Psoas muscle (tissue), 8 donors: ENCODE measurements around the gene IGFBP7. TPM values are rescaled to one million over a fixed set of nuclear protein-coding genes. Genes with fewer than 3 reads are reported as not detected.

Source experiments
- ATAC-seq, 4 donors: fragments of 200-7000 bp; cut with Tn5 transposase; one replicate each; pipeline ENCODE4 v1.9.1; 2020; ENCODE audit warnings: moderate library complexity in 3 of 4, mild to moderate bottlenecking in 2 of 4
- DNase-seq, 2 donors: peaks; one replicate each; pipeline ENCODE4 v3.0.0-alpha.2; 2020
- H3K27ac ChIP-seq: fragments of 200-600 bp; one replicate; pipeline ENCODE4 v1.8.0; 2022
- H3K27me3 ChIP-seq, 3 donors: fragments of 200-600 bp in 1 of 3; one replicate each; pipeline versions ENCODE4 v1.6.1 to v1.8.0; 2013 to 2022; ENCODE audit warnings: low read length in 2 of 3, mild to moderate bottlenecking in 2 of 3, moderate library complexity in 1 of 3; ENCODE audit not compliant: insufficient read depth in 3 of 3
- H3K36me3 ChIP-seq, 2 donors: fragments of 200-600 bp in 1 of 2; one replicate each; pipeline versions ENCODE4 v1.6.1 to v1.8.0; 2013 to 2022; ENCODE audit warnings: low read depth in 1 of 2, mild to moderate bottlenecking in 1 of 2, moderate library complexity in 1 of 2; ENCODE audit not compliant: insufficient read depth in 1 of 2
- H3K4me1 ChIP-seq: fragments of 200-600 bp; one replicate; pipeline ENCODE4 v1.8.0; 2022
- H3K4me3 ChIP-seq: fragments of 200-600 bp; one replicate; pipeline ENCODE4 v1.8.0; 2022; ENCODE audit warnings: mild to moderate bottlenecking
- H3K9me3 ChIP-seq: fragments of 200-600 bp; one replicate; pipeline ENCODE4 v1.8.0; 2022
- WGBS, 3 donors: extraction: QIAGEN DNeasy Blood & Tissue Kit; methylation state at CpG; one replicate each; pipeline versions ENCODE4 v1.1.6 to v1.1.7; 2013; 5-methylcytosine and 5-hydroxymethylcytosine counted together
- intact Hi-C, 2 donors: fragments of 100-400 bp; cut with DNase I; formaldehyde crosslinking; loops; one replicate each; pipeline versions ENCODE4 v1.11.0 to v1.14.2; 2022
- polyA plus RNA-seq, 3 donors: library from polyadenylated mRNA; stranded (reverse); fragments of 200-250 nt; gene quantifications; one replicate each; pipeline ENCODE4 v1.2.3, GENCODE V29; 2013
- total RNA-seq, 4 donors: library from RNA; stranded (reverse); fragmentation: NEBNext Ultra II Directional in 2 of 4; extraction: Animal tissue kit (Norgen Biotek cat#: 25700) in 2 of 4; gene quantifications; one replicate each; pipeline versions ENCODE4 v1.2.1 to v1.2.4, GENCODE V29; 2021 to 2023
- TF ChIP-seq, protein P1 (sequence below): fragments of 200-600 bp; IDR thresholded peaks from one replicate; pipeline ENCODE4 v1.8.0; 2022; ENCODE audit warnings: antibody characterized with exemption
- donor health status: healthy with polysubstance abuse.
- donor health status: DM: no; HTN: no; CAD: no; lungs with moderate emphysema.
- donor health status: Bipolar disorder and iron deficiency.
- donor health status: healthy.
- donor health status: DM: yes; HTN: yes; CAD: no.
- donor health status: DM: no; HTN: no; CAD: no.
- donor health status: DM: no; HTN: no; CAD: no.
- donor health status: DM: yes; HTN: yes; CAD: no.

IGFBP7 gene
- total and polyA plus RNA-seq, 7 donors = 82.4 to 175 (median 99.7) TPM

DNA sequence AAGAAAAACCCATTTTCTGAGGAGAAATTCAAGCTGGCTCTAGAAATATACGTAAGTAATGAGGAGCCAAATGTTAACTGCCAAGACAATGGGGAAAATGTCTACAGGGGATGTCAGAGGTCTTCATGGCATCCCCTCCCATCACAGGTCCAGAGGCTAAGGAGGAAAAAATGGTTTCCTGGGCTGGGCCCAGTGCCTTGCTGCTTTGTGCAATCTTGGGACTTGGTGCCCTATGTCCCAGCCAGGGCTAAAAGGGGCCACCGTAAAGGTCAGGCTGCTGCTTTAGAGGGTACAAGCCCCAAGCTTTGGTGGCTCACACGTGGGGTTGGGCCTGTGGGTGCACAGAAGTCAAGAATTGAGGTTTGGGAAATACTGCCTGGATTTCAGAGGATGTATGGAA is 17.2 kb upstream of the IGFBP7 start:
- TF ChIP-seq, protein P1, sequence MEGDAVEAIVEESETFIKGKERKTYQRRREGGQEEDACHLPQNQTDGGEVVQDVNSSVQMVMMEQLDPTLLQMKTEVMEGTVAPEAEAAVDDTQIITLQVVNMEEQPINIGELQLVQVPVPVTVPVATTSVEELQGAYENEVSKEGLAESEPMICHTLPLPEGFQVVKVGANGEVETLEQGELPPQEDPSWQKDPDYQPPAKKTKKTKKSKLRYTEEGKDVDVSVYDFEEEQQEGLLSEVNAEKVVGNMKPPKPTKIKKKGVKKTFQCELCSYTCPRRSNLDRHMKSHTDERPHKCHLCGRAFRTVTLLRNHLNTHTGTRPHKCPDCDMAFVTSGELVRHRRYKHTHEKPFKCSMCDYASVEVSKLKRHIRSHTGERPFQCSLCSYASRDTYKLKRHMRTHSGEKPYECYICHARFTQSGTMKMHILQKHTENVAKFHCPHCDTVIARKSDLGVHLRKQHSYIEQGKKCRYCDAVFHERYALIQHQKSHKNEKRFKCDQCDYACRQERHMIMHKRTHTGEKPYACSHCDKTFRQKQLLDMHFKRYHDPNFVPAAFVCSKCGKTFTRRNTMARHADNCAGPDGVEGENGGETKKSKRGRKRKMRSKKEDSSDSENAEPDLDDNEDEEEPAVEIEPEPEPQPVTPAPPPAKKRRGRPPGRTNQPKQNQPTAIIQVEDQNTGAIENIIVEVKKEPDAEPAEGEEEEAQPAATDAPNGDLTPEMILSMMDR = no peak
- no peak for DNase-seq
- ATAC-seq = no peak
- Histone ChIP-seq H3K36me3 (no peaks in the 10 kb centered on the region), H3K4me3 (no peak overlapping the region), H3K9me3 (no peaks in the 10 kb centered on the region), H3K27me3 (no peaks in the 10 kb centered on the region), H3K27ac (no peak overlapping the region), H3K4me1 (no peaks in the 10 kb centered on the region)
- WGBS, 3 donors = 71 to 72% (median 72%) methylated on average over 3 of the region's 3 CpGs
- intact Hi-C loops = no loop called here

DNA sequence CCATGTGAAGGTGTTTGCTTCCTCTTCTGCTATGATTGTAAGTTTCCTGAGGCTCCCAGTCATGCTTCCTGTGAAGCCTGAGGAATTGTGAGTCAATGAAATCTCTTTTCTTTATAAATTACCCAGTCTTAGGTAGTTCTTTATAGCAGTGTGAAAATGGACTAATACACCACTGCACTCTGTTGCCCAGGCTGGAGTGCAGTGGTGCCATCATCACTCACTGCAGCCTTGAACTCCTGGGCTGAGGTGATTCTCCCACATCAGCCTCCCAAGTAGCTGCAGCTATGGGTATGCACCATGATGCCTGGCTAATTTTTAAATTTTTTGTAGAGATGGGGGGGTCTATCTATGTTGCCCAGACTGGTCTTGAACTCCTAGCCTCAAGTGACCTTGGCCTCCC is 15.8 kb upstream of the IGFBP7 start:
- H3K4me3 ChIP-seq = no peak overlapping the region
- no peaks in the 10 kb centered on the region for H3K27me3 ChIP-seq
- H3K27ac ChIP-seq = no peak overlapping the region
- H3K36me3 ChIP-seq = no peaks in the 10 kb centered on the region
- ATAC-seq = no peak
- no peaks in the 10 kb centered on the region for H3K4me1 ChIP-seq
- no peak for DNase-seq
- intact Hi-C loops = no loop called here
- TF ChIP-seq, protein P1 = no peak
- no peaks in the 10 kb centered on the region for H3K9me3 ChIP-seq

DNA sequence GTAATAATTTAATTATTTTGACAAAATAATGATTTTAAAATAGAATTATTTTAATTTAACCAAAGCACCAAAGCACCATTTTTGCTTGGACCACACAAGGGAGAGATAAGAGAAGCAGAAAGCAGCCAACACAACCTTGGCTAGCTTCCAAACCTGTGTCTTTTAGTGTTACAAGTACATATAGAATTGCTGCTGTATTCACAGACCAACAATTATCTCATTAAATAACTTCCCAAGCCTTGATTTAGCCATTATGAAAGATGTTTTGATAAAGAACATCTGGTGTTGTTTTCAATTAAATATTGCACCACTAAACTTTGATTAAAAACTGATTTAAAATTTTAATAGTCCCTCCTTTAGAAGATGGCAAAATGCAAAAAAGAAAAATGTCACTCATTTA is 14.0 kb upstream of the IGFBP7 start:
- ATAC-seq (no peak), DNase-seq (no peak)
- Histone ChIP-seq H3K27ac (no peak overlapping the region), H3K9me3 (no peaks in the 10 kb centered on the region), H3K4me1 (no peaks in the 10 kb centered on the region), H3K4me3 (no peak overlapping the region), H3K36me3 (no peaks in the 10 kb centered on the region), H3K27me3 (no peaks in the 10 kb centered on the region)
- TF ChIP-seq, protein P1 = no peak
- intact Hi-C loops = no loop called here

DNA sequence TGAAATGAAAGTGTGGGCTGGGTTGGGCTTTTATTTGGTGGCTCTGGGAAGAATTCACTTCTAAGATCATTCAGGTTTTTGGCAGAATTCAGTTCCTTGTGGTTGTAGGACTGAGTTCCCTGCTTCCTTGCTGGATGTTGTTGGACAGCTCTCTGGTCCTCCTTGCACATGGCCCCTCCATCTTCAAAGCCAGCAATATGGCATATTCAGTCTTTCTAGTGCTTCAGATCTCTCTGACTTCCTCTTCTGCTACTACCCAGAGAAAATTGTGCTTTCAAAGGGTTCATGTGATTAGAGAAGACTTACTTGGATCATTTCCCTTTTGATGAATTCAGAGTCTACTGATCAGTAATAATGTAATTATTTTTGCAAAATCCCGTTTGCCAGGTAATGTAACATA is 12.8 kb upstream of the IGFBP7 start:
- Histone ChIP-seq H3K27me3 (no peaks in the 10 kb centered on the region), H3K4me3 (no peak overlapping the region), H3K27ac (no peak overlapping the region), H3K9me3 (no peaks in the 10 kb centered on the region), H3K4me1 (no peaks in the 10 kb centered on the region), H3K36me3 (no peaks in the 10 kb centered on the region)
- intact Hi-C loops = no loop called here
- ATAC-seq (no peak), DNase-seq (no peak)
- TF ChIP-seq, protein P1 = no peak
- WGBS, 3 donors = 78 to 82% (median 79%) methylated on average over 1 of the region's 1 CpG

DNA sequence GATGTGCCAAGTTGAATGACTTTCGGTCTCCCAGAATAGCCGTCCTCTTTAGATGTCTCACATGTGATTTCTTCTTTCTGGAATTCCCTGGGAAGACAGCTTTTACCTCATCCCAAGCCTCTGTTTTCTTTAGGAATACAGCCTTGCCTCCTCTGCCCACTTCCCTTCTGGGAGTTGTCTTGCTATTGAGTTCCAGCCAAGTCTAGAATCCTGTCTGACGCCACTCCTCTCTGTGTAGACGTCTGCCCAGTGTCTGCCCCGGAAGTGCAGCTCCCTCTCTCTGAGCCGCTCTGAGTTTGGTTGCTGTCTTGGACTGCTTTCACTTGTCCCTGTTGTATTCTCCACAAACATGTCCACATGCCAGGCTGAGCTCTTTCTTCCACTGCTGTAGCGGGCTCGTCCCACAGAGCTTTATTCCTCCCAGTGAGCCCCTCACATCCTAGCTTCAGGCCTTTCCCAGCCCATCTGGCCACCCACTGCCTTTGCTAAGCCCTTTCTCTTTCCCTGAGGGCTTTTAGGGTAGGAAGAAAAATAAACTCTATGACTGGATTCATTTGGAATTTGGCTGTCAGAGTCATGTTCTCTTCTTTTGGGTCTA is 9.0 kb upstream of the IGFBP7 start:
- H3K36me3 ChIP-seq = no peaks in the 10 kb centered on the region
- H3K27ac ChIP-seq = peak overlapping the region; percentile 39
- WGBS, 3 donors = 10 to 21% (median 11%) methylated on average over 8 of the region's 8 CpGs
- no peaks in the 10 kb centered on the region for H3K27me3 ChIP-seq
- DNase-seq (peak; percentile 43 to 69), ATAC-seq (peak in 3 of 4 donors; percentile 72 to 76 (median 75))
- intact Hi-C loops = no loop called here
- no peaks in the 10 kb centered on the region for H3K9me3 ChIP-seq
- TF ChIP-seq, protein P1 = no peak
- no peaks in the 10 kb centered on the region for H3K4me1 ChIP-seq
- H3K4me3 ChIP-seq = peak overlapping the region; percentile 26
